ENCODE results near the gene PLCH2.

GRCh38 chr1:2522230-2522629 lies 46.1 kb downstream of the PLCH2 start:
- TF ChIP-seq GATA2 (IDR thresholded peaks at IDR 0.05; ENCODE audit: low read depth, low read length) (no peak), GATA3 (IDR thresholded peaks at IDR 0.05; ENCODE audit: low read depth, low read length) (no peak)

All from SH-SY5Y (cell line).